Keratinocyte (primary cell): Measurements from ENCODE around the gene GALR3.

Source experiments
- CTCF ChIP-seq, 3 experiments: IDR thresholded peaks in 1 of 3; conservative IDR thresholded peaks in 1 of 3; optimal IDR thresholded peaks in 1 of 3; 2 replicates in 2 of 3; 3 replicates in 1 of 3; pipeline versions ENCODE3 to v1.5.1; 2011; ENCODE audit warnings: low read length in 3 of 3, mild to moderate bottlenecking in 3 of 3, moderate library complexity in 2 of 3, control low read depth in 1 of 3, inconsistent platforms in 1 of 3; ENCODE audit not compliant: insufficient read depth in 2 of 3; ENCODE audit errors: extremely low read depth in 1 of 3
- EZH2 ChIP-seq: IDR thresholded peaks from one replicate; pipeline ENCODE4 v1.6.1; 2012; ENCODE audit warnings: inconsistent platforms, mild to moderate bottlenecking, low read length, moderate library complexity

GRCh38 chr22:37819105-37819433 is 4.1 kb upstream of the GALR3 start:
- no peak for TF ChIP-seq CTCF (optimal IDR thresholded peaks at IDR 0.05 in 1 of 3, IDR thresholded peaks at IDR 0.05 in 1 of 3, conservative IDR thresholded peaks at IDR 0.05 in 1 of 3; ENCODE audit: extremely low read depth in 1 of 3, insufficient read depth in 2 of 3, low read length in 3 of 3)
- no peak for TF ChIP-seq EZH2
